ENCODE measurements around the gene CT55.
"Not testable (repeated sequence)": the region's sequence is repeated elsewhere in the genome, so short reads cannot be mapped to it uniquely, and the experiment has no call there.

CT55 gene

GRCh38 chrX:135168486-135168885 is 2.7 kb downstream of the CT55 start:
- H3K4me3 ChIP-seq (replicated peaks; ENCODE audit: low read depth, low read length) = no peak overlapping the region
- no peaks in the 10 kb centered on the region for H3K27me3 ChIP-seq (replicated peaks; ENCODE audit: control insufficient read depth, insufficient read depth, low read length)
- H3K36me3 ChIP-seq (ENCODE audit: control insufficient read depth, insufficient read depth, low read length) = no peaks in the 10 kb centered on the region
- no peak for TF ChIP-seq CTCF (IDR thresholded peaks at IDR 0.05; ENCODE audit: insufficient read depth, low read length, poor library complexity, severe bottlenecking)
- DNase-seq (ENCODE audit: extremely low read depth, insufficient read length) = no peak

- not testable (repeated sequence) for H3K4me3 ChIP-seq (replicated peaks; ENCODE audit: low read depth, low read length); H3K27me3 ChIP-seq (replicated peaks; ENCODE audit: control insufficient read depth, insufficient read depth, low read length); H3K36me3 ChIP-seq (ENCODE audit: control insufficient read depth, insufficient read depth, low read length); DNase-seq (ENCODE audit: extremely low read depth, insufficient read length)
Observed at GRCh38 chrX:135154688-135155087, 16.5 kb downstream of the CT55 start.

GRCh38 chrX:135126145-135126544 is 45.1 kb downstream of the CT55 start:
- not testable (repeated sequence) for H3K27me3 ChIP-seq (replicated peaks; ENCODE audit: control insufficient read depth, insufficient read depth, low read length); H3K4me3 ChIP-seq (replicated peaks; ENCODE audit: low read depth, low read length); DNase-seq (ENCODE audit: extremely low read depth, insufficient read length); H3K36me3 ChIP-seq (ENCODE audit: control insufficient read depth, insufficient read depth, low read length)

GRCh38 chrX:135120056-135120576 is 51.1 kb downstream of the CT55 start, which contains the start of gene ETDB:
TSS of gene ETDB (minus strand) at chrX:135120526. CDS start at chrX:135119261, 1,265 bp downstream.
- not testable (repeated sequence) for H3K36me3 ChIP-seq (ENCODE audit: control insufficient read depth, insufficient read depth, low read length); H3K4me3 ChIP-seq (replicated peaks; ENCODE audit: low read depth, low read length); DNase-seq (ENCODE audit: extremely low read depth, insufficient read length); H3K27me3 ChIP-seq (replicated peaks; ENCODE audit: control insufficient read depth, insufficient read depth, low read length)

GRCh38 chrX:135116064-135116463 is 55.1 kb downstream of the CT55 start:
- H3K4me3 ChIP-seq (replicated peaks; ENCODE audit: low read depth, low read length); DNase-seq (ENCODE audit: extremely low read depth, insufficient read length); H3K36me3 ChIP-seq (ENCODE audit: control insufficient read depth, insufficient read depth, low read length); H3K27me3 ChIP-seq (replicated peaks; ENCODE audit: control insufficient read depth, insufficient read depth, low read length): not testable (repeated sequence)

- Histone ChIP-seq H3K36me3 (ENCODE audit: control insufficient read depth, insufficient read depth, low read length) (no peaks in the 10 kb centered on the region), H3K4me3 (replicated peaks; ENCODE audit: low read depth, low read length) (no peak overlapping the region), H3K27me3 (replicated peaks; ENCODE audit: control insufficient read depth, insufficient read depth, low read length) (no peaks in the 10 kb centered on the region)
- no peak for TF ChIP-seq CTCF (IDR thresholded peaks at IDR 0.05; ENCODE audit: insufficient read depth, low read length, poor library complexity, severe bottlenecking)
- peak; percentile 53 for DNase-seq (ENCODE audit: extremely low read depth, insufficient read length)
Observed at GRCh38 chrX:135114392-135114791, 56.8 kb downstream of the CT55 start.

GRCh38 chrX:135112743-135113142 is 58.5 kb downstream of the CT55 start:
- Histone ChIP-seq H3K4me3 (replicated peaks; ENCODE audit: low read depth, low read length) (no peak overlapping the region), H3K36me3 (ENCODE audit: control insufficient read depth, insufficient read depth, low read length) (no peaks in the 10 kb centered on the region), H3K27me3 (replicated peaks; ENCODE audit: control insufficient read depth, insufficient read depth, low read length) (no peaks in the 10 kb centered on the region)
- DNase-seq (ENCODE audit: extremely low read depth, insufficient read length) = no peak
- TF ChIP-seq CTCF (IDR thresholded peaks at IDR 0.05; ENCODE audit: insufficient read depth, low read length, poor library complexity, severe bottlenecking) = no peak

- no peaks in the 10 kb centered on the region for H3K27me3 ChIP-seq (replicated peaks; ENCODE audit: control insufficient read depth, insufficient read depth, low read length)
- no peak overlapping the region for H3K4me3 ChIP-seq (replicated peaks; ENCODE audit: low read depth, low read length)
- peak; percentile 21 for DNase-seq (ENCODE audit: extremely low read depth, insufficient read length)
- peak; percentile 87 for TF ChIP-seq CTCF (IDR thresholded peaks at IDR 0.05; ENCODE audit: insufficient read depth, low read length, poor library complexity, severe bottlenecking)
- no peaks in the 10 kb centered on the region for H3K36me3 ChIP-seq (ENCODE audit: control insufficient read depth, insufficient read depth, low read length)
Observed at GRCh38 chrX:135112096-135112729, 59.0 kb downstream of the CT55 start.

Measured in GM06990 (cell line).